ENCODE data around the gene IRAK3.
"Not testable (repeated sequence)": the region's sequence is repeated elsewhere in the genome, so short reads cannot be mapped to it uniquely, and the experiment has no call there.

Gene IRAK3

GRCh38 chr12:66269142-66269541 is 80.1 kb downstream of the IRAK3 start:
- no peak for DNase-seq

DNA sequence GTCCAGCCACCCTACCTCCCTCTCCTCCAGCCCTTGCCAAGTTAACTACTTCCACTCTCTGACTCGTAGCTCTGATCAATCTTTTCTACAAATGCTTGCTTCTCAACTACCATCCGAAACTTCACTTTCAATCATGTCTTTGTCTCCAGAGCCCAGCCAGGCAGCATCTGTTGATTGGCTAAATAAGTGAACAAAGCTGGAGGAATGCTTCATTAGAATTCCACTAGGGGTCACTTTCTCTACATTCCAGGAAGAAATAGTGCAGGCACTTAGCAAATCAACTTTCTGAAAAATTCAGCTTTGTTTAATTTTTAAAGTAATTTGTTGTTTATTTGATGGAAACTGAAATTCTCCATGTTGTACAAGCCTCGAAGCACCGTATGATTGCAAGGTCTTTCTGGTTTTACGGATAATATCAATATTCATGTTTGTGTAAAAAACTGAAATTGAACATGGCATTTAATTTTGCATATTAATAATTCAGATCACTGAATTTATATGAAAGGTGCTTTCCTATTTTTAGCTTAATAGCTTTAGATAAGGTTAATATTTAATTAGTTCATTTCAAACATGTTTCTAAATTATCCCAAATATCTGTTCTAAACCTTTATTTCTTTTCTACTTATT is 80.9 kb downstream of the IRAK3 start:
- peak; percentile 28 for DNase-seq

DNA sequence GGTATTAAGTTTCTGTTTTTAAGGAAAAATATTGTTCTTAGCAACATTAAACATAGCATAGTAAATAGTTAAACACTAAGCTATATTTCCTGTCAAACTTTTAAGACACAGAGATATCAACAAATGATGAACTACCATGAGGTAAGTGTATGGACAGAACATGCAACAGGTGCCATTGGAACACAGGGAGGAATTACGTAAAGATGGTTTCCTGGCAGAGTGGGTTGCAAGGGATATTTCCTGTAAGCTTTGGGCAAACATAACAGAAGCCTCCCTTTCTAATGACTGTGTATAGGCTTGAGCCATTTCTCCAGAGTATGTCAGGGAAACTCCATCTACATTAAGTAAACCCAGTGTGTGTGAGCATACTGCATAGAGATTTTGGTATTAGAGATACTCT is 81.6 kb downstream of the IRAK3 start:
- no peak for DNase-seq

DNA sequence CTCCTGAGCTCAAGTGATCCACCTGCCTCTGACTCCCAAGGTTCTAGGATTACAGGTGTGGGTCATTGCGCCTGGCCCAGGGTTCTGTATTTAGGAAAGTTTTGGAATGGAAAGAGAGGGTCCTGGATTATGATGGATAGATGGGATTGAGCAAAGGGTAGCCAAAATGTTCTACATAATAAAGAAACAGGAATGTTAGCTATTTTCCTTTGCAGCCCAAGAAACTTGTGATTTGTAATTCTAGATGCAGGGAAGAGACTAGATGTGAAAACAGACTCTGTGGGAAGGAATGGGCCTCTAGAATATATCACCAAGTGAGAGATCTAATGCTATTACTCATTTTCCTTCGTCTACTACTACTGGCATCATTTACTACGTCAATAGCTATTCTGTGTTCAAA is 83.6 kb downstream of the IRAK3 start:
- no peak for DNase-seq

DNA sequence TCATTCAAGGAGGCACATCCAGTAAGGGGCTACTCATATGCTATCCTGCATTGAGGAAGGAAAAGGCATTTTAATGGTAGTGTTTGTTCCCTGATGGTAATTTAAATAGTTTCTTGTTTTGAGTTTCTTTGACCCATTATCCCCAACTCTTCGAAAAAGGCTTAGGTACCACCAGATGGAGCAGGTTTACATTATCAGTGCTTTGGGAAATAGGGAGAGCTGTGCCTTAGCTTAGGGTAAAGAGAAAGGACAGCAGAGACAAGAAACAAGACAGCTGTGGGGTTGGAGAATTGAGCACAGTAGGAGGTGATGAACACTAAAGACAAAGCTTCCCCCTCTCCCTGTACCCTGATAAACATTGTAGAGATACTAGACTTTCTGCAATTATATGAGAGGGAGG is 84.1 kb downstream of the IRAK3 start:
- no peak for DNase-seq

DNA sequence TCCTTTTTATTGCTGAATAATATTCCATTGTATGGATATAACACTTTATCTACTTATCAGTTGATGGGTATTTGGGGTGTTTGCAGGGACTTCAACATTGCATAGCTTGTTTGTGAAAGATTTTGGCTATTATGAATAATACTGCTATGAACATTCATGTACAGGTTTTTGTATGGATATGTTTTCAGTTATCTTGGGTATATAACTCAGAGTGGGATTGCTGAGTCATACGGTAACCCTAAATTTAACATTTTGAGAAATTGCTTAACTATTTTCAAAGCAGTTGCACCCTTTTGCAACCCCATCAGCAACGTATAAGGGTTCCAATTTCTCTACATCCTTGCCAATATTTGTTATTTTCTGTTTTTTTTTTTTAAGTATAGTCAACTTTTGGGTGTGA is 86.0 kb downstream of the IRAK3 start:
- DNase-seq: no peak

DNA sequence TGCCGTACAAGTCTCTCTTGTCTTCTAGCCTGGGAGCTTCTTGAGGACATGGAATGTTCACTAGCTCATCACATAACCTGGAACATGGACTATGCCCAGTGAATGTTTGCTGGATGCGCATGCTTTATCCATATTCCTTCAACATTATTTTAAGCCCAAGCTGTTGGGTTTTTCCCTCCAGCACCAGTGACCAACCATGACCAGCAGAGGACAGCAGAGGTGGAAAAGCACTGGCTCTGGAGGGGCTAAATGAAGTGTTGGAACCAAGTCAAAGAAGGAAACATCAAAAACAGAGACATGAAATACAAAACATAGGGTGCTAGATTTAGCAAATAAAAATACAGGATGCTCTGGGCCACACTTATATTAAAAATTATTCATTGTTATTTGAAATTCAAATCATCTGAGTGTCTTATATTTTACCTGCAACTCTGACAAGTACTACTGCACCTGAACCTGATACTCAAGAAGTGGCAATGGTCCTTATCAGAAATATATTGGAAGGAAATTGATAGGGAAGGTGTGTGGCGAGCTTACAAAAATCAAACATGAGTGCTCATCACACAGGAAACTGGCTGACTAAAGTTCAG is 90.2 kb downstream of the IRAK3 start:
- no peak for DNase-seq

DNA sequence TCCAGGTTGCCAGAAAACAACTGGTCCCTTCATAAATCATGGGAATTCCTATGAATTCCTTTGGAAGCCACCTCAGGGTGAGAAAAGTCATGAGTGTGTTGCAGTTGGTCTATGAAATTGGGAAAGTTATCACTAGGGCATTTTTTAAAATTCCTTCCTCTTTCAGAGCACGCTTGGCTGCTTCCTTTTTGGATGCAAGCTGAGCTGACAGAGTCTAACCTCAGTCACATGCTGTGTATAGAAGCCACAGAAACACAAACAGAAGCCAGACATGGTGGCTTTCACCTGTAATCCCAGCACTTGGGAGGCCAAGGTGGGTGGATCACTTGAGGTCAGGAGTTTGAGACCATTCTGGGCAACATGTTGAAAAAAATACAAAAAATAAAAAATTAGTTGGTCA is 91.5 kb downstream of the IRAK3 start:
- no peak for DNase-seq

DNA sequence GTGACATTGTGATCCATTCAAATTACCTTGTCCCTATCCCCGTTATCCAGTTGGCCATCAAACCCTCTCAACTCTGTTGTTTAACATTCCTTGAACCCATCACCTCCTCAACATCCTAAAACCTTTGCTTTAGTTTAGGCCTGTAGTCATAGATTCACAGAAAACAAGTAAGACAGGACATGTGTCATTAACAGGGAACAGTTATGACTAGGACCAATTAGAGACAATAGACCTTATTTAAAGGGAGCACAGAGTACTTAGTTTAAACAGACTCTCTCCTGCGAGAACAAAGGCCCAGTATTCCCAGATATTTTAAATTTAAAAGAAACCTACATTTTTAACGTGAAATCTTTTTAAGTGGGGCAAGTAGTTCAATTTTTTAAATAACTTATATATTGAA is 93.2 kb downstream of the IRAK3 start:
- no peak for DNase-seq

DNA sequence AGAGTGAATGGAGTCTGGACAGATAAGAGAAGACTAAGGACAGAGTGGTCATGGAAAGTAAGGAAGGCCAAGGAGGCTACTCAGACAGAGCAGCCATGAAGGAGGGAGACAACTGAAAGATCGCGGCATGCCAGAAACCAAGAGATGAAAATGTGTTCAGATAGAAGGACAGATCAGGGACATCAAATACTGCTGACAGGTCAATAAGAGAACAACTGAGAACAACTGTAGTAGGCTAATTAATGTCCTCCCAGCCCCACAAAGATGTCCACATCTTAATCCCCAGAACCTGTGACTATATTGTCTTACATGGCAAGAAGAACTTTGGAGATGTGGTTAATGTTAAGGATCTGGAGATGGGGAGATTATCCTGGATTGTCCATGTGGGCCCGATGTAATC is 98.3 kb downstream of the IRAK3 start:
- no peak for DNase-seq

DNA sequence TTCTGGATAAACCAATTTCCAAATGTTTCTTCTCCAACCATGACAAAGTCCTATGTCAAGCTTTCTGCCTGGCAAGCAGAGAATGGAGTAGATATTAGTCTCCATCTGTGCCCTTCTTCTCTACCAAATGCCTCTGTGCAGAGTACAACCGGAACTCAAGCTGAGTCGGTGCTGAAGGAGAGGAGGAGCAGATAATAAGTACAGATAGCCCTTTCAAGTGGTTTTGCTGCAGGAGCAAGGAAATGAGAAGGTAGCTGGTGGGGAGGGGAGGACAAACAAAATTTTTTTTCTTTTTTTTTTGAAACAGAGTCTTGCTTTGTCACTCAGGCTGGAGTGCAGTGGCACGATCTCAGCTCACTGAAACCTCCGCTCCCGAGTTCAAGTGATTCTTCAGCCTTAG is 99.1 kb downstream of the IRAK3 start:
- DNase-seq: no peak

DNA sequence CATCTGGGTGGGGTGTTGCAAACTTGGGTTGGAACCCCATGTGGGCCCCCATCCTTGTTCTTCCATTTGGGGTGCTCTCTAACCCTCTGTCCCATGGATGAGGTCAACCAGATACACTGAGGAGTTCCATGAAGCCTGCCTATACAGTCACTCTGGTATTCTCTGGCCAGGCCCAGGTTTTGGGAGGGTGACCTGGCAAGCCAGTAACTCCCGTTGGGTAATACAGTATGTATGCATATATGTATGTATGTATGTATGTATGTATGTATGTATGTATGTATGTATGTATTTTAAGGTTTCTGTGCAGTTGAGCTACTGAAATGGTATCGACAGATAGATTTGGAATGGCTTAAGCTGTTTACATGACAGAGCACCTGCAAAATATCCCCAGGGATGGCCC is 100.5 kb downstream of the IRAK3 start:
- no peak for DNase-seq

GRCh38 chr12:66290716-66291200 is 101.7 kb downstream of the IRAK3 start:
- no peak for DNase-seq

GRCh38 chr12:66296176-66296683 is 107.2 kb downstream of the IRAK3 start:
- no peak for DNase-seq

- DNase-seq: no peak
Observed at GRCh38 chr12:66297080-66297479, 108.1 kb downstream of the IRAK3 start.

DNA sequence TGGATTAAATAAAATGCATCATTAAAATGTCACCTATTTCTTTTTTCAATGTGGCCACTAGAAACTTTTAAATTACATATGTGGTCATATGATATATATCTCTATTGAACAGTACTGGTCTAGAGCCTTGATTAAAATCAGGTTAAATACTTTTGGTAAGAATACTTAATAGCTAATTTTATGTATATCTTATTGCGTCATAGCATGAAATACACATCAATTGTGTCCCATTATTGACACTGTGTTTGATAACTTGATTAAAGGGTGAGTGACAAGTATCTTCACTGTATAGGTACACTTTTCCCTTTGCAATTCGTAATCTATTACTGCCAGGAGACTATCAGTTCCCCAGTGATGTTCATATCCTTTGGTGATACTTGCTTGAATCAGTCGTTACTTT is 108.9 kb downstream of the IRAK3 start:
- no peak for DNase-seq

GRCh38 chr12:66301944-66302826 is 113.2 kb downstream of the IRAK3 start, which contains the start of gene HELB:
HELB (plus strand) TSS chr12:66302493; CDS start chr12:66302604, 111 bp downstream.
- peak; percentile 95 for DNase-seq

- DNase-seq: no peak
Observed at GRCh38 chr12:66302827-66303169, 113.8 kb downstream of the IRAK3 start.

- not testable (repeated sequence) for DNase-seq
Observed at GRCh38 chr12:66303316-66303804, 114.3 kb downstream of the IRAK3 start.

All from NCI-H2171 treated with DMSO at 0.1 percent for 48 hours (cell line).